K562 (cell line): ENCODE results near the gene TRIM2.

Experiments
- ARNT ChIP-seq, 2 experiments: fragments of 450-650 bp; IDR thresholded peaks; 2 replicates each; pipeline ENCODE4 v1.6.1; 2016; ENCODE audit warnings: mild to moderate bottlenecking in 1 of 2
- DNMT1 ChIP-seq: fragments of 450-650 bp; IDR thresholded peaks from 2 replicates; pipeline ENCODE4 v1.6.1; 2016; ENCODE audit warnings: antibody characterized with exemption, mild to moderate bottlenecking
- ELF1 ChIP-seq: fragments of 200-800 bp; sonication (Bioruptor generic); IDR thresholded peaks from 2 replicates; pipeline ENCODE4 v1.6.1; 2016; ENCODE audit warnings: missing genetic modification characterization, missing compliant biosample characterization
- EP300 ChIP-seq: IDR thresholded peaks from 2 replicates; pipeline ENCODE4 v1.6.1; 2012; ENCODE audit warnings: low read length, improper control_type of control experiment
- KDM4B ChIP-seq, 2 experiments: fragments of 450-650 bp in 1 of 2; sonication (generic) in 1 of 2; IDR thresholded peaks; 2 replicates each; pipeline ENCODE4 v1.6.1; 2016 to 2017; ENCODE audit warnings: borderline replicate concordance in 2 of 2, antibody characterized with exemption in 1 of 2, low read depth in 1 of 2, mild to moderate bottlenecking in 1 of 2
- MYC ChIP-seq, 2 experiments: fragments of 250-450 bp in 1 of 2; sonication (Bioruptor Pico) in 1 of 2; IDR thresholded peaks; 2 replicates each; pipeline versions ENCODE4 v1.5.1 to v1.6.1; 2012 to 2021; ENCODE audit warnings: low read depth in 2 of 2, borderline replicate concordance in 1 of 2, improper control_type of control experiment in 1 of 2, low read length in 1 of 2, mild to moderate bottlenecking in 1 of 2, moderate library complexity in 1 of 2
- TAF1 ChIP-seq: IDR thresholded peaks from 2 replicates; pipeline ENCODE4 v1.6.1; 2011; ENCODE audit warnings: mild to moderate bottlenecking, low read length, moderate library complexity; ENCODE audit not compliant: insufficient read depth, control insufficient read depth, severe bottlenecking; ENCODE audit errors: extremely low read depth
- TF ChIP-seq, protein P1 (sequence below): fragments of 450-650 bp; IDR thresholded peaks from 2 replicates; pipeline ENCODE4 v1.6.1; 2017; ENCODE audit warnings: mild to moderate bottlenecking, moderate library complexity
- TF ChIP-seq, protein P2 (sequence below), 3 experiments: IDR thresholded peaks in 2 of 3; conservative IDR thresholded peaks in 1 of 3; 2 replicates each; pipeline ENCODE4 v1.5.1; 2011 to 2012; ENCODE audit warnings: low read length in 3 of 3, mild to moderate bottlenecking in 3 of 3, control low read depth in 2 of 3, improper control_type of control experiment in 1 of 3, inconsistent platforms in 1 of 3, low read depth in 1 of 3, mixed read lengths in 1 of 3, moderate library complexity in 1 of 3; ENCODE audit not compliant: insufficient read depth in 2 of 3
- TF ChIP-seq, protein P3 (sequence below): fragments of 450-650 bp; IDR thresholded peaks from 2 replicates; pipeline ENCODE4 v1.6.1; 2016; ENCODE audit warnings: mild to moderate bottlenecking, moderate library complexity
- TF ChIP-seq, protein P4 (sequence below): fragments of 150-350 bp; conservative IDR thresholded peaks from 2 replicates; pipeline ENCODE4 v1.6.1; 2014; ENCODE audit warnings: low read length

DNA sequence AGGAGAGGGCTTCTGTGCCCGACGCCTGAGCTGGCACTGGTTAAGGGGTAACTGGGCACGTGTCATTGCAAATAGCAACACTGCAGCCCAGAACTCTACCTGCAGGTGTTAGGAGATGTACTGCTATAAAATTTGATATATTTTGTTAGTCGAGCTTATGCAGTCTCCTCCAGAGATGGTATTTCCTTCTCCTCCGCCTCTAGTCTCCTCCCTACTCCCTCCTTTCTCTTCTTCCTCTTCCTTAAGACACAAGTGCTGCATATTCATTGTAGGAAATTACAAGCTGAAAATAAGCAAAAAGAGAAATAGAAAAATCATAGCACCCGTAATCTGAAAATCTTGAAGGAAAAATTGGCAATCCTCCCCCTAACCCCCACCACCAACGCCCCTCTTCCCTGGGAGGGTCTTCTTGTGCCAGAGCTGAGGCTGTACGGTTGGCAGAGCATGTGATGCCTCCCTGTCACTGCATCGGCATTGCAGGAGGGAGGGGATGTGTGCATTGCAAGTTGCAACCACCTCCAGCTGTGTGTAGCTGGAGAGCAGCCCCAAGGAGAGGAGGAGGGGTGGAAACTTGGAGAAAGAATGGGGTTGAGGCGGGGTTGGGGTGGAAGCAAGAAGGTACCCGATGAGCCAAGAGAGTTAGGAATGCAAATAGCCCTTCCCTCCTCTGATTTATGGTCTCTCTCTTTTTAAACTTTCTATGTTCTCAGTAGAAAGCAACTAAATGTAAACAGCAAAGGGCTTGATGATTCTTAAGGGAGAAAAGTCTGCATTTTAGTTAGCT, 92.0 kb downstream of the TRIM2 start:
- TF ChIP-seq, protein P1, sequence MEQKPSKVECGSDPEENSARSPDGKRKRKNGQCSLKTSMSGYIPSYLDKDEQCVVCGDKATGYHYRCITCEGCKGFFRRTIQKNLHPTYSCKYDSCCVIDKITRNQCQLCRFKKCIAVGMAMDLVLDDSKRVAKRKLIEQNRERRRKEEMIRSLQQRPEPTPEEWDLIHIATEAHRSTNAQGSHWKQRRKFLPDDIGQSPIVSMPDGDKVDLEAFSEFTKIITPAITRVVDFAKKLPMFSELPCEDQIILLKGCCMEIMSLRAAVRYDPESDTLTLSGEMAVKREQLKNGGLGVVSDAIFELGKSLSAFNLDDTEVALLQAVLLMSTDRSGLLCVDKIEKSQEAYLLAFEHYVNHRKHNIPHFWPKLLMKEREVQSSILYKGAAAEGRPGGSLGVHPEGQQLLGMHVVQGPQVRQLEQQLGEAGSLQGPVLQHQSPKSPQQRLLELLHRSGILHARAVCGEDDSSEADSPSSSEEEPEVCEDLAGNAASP, result no peak
- TF ChIP-seq, protein P2, sequence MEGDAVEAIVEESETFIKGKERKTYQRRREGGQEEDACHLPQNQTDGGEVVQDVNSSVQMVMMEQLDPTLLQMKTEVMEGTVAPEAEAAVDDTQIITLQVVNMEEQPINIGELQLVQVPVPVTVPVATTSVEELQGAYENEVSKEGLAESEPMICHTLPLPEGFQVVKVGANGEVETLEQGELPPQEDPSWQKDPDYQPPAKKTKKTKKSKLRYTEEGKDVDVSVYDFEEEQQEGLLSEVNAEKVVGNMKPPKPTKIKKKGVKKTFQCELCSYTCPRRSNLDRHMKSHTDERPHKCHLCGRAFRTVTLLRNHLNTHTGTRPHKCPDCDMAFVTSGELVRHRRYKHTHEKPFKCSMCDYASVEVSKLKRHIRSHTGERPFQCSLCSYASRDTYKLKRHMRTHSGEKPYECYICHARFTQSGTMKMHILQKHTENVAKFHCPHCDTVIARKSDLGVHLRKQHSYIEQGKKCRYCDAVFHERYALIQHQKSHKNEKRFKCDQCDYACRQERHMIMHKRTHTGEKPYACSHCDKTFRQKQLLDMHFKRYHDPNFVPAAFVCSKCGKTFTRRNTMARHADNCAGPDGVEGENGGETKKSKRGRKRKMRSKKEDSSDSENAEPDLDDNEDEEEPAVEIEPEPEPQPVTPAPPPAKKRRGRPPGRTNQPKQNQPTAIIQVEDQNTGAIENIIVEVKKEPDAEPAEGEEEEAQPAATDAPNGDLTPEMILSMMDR (IDR thresholded peaks at IDR 0.05 in 2 of 3, conservative IDR thresholded peaks at IDR 0.05 in 1 of 3; ENCODE audit: insufficient read depth in 2 of 3, low read depth in 1 of 3, low read length in 3 of 3), result no peak
- no peak for TF ChIP-seq KDM4B (IDR thresholded peaks at IDR 0.05; ENCODE audit: borderline replicate concordance in 2 of 2, low read depth in 1 of 2)
- TF ChIP-seq ELF1, result no peak
- no peak for TF ChIP-seq EP300
- TF ChIP-seq DNMT1, result no peak
- TF ChIP-seq ARNT (IDR thresholded peaks at IDR 0.05), result no peak
- TF ChIP-seq, protein P3, sequence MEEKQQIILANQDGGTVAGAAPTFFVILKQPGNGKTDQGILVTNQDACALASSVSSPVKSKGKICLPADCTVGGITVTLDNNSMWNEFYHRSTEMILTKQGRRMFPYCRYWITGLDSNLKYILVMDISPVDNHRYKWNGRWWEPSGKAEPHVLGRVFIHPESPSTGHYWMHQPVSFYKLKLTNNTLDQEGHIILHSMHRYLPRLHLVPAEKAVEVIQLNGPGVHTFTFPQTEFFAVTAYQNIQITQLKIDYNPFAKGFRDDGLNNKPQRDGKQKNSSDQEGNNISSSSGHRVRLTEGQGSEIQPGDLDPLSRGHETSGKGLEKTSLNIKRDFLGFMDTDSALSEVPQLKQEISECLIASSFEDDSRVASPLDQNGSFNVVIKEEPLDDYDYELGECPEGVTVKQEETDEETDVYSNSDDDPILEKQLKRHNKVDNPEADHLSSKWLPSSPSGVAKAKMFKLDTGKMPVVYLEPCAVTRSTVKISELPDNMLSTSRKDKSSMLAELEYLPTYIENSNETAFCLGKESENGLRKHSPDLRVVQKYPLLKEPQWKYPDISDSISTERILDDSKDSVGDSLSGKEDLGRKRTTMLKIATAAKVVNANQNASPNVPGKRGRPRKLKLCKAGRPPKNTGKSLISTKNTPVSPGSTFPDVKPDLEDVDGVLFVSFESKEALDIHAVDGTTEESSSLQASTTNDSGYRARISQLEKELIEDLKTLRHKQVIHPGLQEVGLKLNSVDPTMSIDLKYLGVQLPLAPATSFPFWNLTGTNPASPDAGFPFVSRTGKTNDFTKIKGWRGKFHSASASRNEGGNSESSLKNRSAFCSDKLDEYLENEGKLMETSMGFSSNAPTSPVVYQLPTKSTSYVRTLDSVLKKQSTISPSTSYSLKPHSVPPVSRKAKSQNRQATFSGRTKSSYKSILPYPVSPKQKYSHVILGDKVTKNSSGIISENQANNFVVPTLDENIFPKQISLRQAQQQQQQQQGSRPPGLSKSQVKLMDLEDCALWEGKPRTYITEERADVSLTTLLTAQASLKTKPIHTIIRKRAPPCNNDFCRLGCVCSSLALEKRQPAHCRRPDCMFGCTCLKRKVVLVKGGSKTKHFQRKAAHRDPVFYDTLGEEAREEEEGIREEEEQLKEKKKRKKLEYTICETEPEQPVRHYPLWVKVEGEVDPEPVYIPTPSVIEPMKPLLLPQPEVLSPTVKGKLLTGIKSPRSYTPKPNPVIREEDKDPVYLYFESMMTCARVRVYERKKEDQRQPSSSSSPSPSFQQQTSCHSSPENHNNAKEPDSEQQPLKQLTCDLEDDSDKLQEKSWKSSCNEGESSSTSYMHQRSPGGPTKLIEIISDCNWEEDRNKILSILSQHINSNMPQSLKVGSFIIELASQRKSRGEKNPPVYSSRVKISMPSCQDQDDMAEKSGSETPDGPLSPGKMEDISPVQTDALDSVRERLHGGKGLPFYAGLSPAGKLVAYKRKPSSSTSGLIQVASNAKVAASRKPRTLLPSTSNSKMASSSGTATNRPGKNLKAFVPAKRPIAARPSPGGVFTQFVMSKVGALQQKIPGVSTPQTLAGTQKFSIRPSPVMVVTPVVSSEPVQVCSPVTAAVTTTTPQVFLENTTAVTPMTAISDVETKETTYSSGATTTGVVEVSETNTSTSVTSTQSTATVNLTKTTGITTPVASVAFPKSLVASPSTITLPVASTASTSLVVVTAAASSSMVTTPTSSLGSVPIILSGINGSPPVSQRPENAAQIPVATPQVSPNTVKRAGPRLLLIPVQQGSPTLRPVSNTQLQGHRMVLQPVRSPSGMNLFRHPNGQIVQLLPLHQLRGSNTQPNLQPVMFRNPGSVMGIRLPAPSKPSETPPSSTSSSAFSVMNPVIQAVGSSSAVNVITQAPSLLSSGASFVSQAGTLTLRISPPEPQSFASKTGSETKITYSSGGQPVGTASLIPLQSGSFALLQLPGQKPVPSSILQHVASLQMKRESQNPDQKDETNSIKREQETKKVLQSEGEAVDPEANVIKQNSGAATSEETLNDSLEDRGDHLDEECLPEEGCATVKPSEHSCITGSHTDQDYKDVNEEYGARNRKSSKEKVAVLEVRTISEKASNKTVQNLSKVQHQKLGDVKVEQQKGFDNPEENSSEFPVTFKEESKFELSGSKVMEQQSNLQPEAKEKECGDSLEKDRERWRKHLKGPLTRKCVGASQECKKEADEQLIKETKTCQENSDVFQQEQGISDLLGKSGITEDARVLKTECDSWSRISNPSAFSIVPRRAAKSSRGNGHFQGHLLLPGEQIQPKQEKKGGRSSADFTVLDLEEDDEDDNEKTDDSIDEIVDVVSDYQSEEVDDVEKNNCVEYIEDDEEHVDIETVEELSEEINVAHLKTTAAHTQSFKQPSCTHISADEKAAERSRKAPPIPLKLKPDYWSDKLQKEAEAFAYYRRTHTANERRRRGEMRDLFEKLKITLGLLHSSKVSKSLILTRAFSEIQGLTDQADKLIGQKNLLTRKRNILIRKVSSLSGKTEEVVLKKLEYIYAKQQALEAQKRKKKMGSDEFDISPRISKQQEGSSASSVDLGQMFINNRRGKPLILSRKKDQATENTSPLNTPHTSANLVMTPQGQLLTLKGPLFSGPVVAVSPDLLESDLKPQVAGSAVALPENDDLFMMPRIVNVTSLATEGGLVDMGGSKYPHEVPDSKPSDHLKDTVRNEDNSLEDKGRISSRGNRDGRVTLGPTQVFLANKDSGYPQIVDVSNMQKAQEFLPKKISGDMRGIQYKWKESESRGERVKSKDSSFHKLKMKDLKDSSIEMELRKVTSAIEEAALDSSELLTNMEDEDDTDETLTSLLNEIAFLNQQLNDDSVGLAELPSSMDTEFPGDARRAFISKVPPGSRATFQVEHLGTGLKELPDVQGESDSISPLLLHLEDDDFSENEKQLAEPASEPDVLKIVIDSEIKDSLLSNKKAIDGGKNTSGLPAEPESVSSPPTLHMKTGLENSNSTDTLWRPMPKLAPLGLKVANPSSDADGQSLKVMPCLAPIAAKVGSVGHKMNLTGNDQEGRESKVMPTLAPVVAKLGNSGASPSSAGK, result no peak
- TF ChIP-seq, protein P4, sequence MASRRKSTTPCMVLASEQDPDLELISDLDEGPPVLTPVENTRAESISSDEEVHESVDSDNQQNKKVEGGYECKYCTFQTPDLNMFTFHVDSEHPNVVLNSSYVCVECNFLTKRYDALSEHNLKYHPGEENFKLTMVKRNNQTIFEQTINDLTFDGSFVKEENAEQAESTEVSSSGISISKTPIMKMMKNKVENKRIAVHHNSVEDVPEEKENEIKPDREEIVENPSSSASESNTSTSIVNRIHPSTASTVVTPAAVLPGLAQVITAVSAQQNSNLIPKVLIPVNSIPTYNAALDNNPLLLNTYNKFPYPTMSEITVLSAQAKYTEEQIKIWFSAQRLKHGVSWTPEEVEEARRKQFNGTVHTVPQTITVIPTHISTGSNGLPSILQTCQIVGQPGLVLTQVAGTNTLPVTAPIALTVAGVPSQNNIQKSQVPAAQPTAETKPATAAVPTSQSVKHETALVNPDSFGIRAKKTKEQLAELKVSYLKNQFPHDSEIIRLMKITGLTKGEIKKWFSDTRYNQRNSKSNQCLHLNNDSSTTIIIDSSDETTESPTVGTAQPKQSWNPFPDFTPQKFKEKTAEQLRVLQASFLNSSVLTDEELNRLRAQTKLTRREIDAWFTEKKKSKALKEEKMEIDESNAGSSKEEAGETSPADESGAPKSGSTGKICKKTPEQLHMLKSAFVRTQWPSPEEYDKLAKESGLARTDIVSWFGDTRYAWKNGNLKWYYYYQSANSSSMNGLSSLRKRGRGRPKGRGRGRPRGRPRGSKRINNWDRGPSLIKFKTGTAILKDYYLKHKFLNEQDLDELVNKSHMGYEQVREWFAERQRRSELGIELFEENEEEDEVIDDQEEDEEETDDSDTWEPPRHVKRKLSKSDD, result no peak
- no peak for TF ChIP-seq MYC (IDR thresholded peaks at IDR 0.05; ENCODE audit: low read depth, low read length)
- TF ChIP-seq MYC (CRISPR knock-in tag; IDR thresholded peaks at IDR 0.05; ENCODE audit: borderline replicate concordance, low read depth), result no peak
- no peak for TF ChIP-seq TAF1
